K562 (cell line): ENCODE results near the gene YPEL5. TPM values are rescaled to one million over a fixed set of nuclear protein-coding genes. Genes with fewer than 3 reads are reported as not detected.

Source experiments
- CREM ChIP-seq: IDR thresholded peaks from 2 replicates; pipeline ENCODE4 v1.6.1; 2014; ENCODE audit warnings: antibody characterized with exemption, low read depth
- RBM17 ChIP-seq: fragments of 200-400 bp; formaldehyde crosslinking; IDR thresholded peaks from 2 replicates; pipeline ENCODE4 v1.6.1; 2017; ENCODE audit warnings: low read depth, mild to moderate bottlenecking, low read length, borderline replicate concordance
- SNIP1 ChIP-seq: fragments of 450-650 bp; IDR thresholded peaks from 2 replicates; pipeline ENCODE4 v1.7.1; 2017; ENCODE audit warnings: low read depth, mild to moderate bottlenecking
- polyA plus RNA-seq, 8 experiments: library from polyadenylated mRNA; depleted of rRNA in 4 of 8; stranded (reverse) in 5 of 8; unstranded in 3 of 8; fragments of >200 nt; fragmentation: Nextera tagmentation in 2 of 8; fragmentation: Illumina TruSeq in 1 of 8; extraction: Ambion mirVana in 2 of 8; extraction: Trizol in 1 of 8; gene quantifications; 2 replicates each; pipeline versions ENCODE4 v1.2.1 to v1.2.3, GENCODE V29; 2011 to 2014; ENCODE audit warnings: inconsistent platforms in 1 of 8, missing spikeins in 1 of 8
- total RNA-seq, 7 experiments: library from RNA; depleted of rRNA in 6 of 7; stranded (reverse); fragments of >200 nt in 6 of 7; fragmentation: Illumina TruSeq in 2 of 7; extraction: Trizol in 2 of 7; gene quantifications; 2 replicates each; pipeline versions ENCODE4 v1.2.1 to v1.2.3, GENCODE V29; 2011 to 2021; ENCODE audit warnings: low replicate concordance in 1 of 7
- TF ChIP-seq, protein P1 (sequence below): fragments of 250-450 bp; sonication (Bioruptor Pico); IDR thresholded peaks from 2 replicates; pipeline ENCODE4 v1.8.0; 2021; ENCODE audit warnings: mild to moderate bottlenecking, moderate library complexity
- TF ChIP-seq, protein P2 (sequence below): fragments of 450-650 bp; IDR thresholded peaks from 2 replicates; pipeline ENCODE4 v1.6.1; 2016; ENCODE audit warnings: mild to moderate bottlenecking, moderate library complexity
- TF ChIP-seq, protein P3 (sequence below), 2 experiments: IDR thresholded peaks in 1 of 2; conservative IDR thresholded peaks in 1 of 2; 2 replicates each; pipeline ENCODE4 v1.6.1; 2016; ENCODE audit warnings: low read depth in 2 of 2, mild to moderate bottlenecking in 1 of 2, missing compliant biosample characterization in 1 of 2, missing genetic modification characterization in 1 of 2, moderate library complexity in 1 of 2

YPEL5 gene
- total and polyA plus RNA-seq, 9 of the 15 experiments (the other 6 are each of a cell fraction or from before 2014, with no cell fraction given), result 5.4 to 34.4 (median 12.3) TPM

DNA sequence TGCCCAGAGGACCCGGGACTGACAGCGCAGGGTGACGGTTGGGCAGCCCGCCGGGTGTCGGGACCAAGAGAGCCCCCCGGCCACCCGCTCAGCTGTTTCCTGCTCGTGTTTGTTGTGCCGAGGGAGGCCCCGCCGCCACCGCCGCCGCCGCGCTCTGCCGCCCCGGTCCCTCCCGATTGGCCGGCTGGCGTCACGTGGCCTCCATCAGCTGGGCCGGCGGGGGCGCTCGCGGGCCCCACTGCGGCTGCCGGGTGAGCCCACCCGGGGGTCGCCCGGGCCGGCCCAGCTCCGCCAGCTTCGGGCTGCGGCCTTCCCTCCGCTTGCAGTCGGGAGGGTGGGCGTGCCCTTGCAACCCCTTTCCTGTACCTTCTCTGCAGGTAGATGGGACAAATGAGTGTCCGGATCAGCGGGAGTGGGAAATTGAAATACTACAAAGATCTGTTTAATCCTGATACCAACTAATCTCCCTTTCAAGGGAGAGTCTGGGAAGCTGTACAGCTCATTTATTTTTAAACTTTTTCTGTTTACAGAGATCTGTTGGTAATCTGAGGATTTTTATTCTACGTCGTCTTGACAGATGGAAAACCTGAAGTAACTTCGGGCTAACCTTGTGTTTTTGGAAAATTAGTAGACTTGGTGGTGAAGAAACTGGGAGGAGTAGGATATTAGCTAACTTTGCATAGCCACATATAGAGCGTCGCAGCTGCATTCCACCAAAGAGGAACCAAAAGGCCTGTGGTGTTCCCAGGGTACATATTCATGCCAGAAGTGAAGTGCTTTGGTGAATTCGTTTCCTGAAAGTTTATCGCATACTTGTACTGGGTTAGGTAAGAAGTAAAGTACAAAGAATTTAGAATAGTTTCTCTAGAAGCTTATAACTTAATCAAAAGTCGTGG lies 1.2 kb downstream of the YPEL5 start (continued):
- TF ChIP-seq RBM17, result no peak
- TF ChIP-seq CREM, result no peak
- TF ChIP-seq, protein P1, sequence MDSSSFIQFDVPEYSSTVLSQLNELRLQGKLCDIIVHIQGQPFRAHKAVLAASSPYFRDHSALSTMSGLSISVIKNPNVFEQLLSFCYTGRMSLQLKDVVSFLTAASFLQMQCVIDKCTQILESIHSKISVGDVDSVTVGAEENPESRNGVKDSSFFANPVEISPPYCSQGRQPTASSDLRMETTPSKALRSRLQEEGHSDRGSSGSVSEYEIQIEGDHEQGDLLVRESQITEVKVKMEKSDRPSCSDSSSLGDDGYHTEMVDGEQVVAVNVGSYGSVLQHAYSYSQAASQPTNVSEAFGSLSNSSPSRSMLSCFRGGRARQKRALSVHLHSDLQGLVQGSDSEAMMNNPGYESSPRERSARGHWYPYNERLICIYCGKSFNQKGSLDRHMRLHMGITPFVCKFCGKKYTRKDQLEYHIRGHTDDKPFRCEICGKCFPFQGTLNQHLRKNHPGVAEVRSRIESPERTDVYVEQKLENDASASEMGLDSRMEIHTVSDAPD, result no peak
- TF ChIP-seq, protein P2, sequence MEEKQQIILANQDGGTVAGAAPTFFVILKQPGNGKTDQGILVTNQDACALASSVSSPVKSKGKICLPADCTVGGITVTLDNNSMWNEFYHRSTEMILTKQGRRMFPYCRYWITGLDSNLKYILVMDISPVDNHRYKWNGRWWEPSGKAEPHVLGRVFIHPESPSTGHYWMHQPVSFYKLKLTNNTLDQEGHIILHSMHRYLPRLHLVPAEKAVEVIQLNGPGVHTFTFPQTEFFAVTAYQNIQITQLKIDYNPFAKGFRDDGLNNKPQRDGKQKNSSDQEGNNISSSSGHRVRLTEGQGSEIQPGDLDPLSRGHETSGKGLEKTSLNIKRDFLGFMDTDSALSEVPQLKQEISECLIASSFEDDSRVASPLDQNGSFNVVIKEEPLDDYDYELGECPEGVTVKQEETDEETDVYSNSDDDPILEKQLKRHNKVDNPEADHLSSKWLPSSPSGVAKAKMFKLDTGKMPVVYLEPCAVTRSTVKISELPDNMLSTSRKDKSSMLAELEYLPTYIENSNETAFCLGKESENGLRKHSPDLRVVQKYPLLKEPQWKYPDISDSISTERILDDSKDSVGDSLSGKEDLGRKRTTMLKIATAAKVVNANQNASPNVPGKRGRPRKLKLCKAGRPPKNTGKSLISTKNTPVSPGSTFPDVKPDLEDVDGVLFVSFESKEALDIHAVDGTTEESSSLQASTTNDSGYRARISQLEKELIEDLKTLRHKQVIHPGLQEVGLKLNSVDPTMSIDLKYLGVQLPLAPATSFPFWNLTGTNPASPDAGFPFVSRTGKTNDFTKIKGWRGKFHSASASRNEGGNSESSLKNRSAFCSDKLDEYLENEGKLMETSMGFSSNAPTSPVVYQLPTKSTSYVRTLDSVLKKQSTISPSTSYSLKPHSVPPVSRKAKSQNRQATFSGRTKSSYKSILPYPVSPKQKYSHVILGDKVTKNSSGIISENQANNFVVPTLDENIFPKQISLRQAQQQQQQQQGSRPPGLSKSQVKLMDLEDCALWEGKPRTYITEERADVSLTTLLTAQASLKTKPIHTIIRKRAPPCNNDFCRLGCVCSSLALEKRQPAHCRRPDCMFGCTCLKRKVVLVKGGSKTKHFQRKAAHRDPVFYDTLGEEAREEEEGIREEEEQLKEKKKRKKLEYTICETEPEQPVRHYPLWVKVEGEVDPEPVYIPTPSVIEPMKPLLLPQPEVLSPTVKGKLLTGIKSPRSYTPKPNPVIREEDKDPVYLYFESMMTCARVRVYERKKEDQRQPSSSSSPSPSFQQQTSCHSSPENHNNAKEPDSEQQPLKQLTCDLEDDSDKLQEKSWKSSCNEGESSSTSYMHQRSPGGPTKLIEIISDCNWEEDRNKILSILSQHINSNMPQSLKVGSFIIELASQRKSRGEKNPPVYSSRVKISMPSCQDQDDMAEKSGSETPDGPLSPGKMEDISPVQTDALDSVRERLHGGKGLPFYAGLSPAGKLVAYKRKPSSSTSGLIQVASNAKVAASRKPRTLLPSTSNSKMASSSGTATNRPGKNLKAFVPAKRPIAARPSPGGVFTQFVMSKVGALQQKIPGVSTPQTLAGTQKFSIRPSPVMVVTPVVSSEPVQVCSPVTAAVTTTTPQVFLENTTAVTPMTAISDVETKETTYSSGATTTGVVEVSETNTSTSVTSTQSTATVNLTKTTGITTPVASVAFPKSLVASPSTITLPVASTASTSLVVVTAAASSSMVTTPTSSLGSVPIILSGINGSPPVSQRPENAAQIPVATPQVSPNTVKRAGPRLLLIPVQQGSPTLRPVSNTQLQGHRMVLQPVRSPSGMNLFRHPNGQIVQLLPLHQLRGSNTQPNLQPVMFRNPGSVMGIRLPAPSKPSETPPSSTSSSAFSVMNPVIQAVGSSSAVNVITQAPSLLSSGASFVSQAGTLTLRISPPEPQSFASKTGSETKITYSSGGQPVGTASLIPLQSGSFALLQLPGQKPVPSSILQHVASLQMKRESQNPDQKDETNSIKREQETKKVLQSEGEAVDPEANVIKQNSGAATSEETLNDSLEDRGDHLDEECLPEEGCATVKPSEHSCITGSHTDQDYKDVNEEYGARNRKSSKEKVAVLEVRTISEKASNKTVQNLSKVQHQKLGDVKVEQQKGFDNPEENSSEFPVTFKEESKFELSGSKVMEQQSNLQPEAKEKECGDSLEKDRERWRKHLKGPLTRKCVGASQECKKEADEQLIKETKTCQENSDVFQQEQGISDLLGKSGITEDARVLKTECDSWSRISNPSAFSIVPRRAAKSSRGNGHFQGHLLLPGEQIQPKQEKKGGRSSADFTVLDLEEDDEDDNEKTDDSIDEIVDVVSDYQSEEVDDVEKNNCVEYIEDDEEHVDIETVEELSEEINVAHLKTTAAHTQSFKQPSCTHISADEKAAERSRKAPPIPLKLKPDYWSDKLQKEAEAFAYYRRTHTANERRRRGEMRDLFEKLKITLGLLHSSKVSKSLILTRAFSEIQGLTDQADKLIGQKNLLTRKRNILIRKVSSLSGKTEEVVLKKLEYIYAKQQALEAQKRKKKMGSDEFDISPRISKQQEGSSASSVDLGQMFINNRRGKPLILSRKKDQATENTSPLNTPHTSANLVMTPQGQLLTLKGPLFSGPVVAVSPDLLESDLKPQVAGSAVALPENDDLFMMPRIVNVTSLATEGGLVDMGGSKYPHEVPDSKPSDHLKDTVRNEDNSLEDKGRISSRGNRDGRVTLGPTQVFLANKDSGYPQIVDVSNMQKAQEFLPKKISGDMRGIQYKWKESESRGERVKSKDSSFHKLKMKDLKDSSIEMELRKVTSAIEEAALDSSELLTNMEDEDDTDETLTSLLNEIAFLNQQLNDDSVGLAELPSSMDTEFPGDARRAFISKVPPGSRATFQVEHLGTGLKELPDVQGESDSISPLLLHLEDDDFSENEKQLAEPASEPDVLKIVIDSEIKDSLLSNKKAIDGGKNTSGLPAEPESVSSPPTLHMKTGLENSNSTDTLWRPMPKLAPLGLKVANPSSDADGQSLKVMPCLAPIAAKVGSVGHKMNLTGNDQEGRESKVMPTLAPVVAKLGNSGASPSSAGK, result no peak
- TF ChIP-seq, protein P3, sequence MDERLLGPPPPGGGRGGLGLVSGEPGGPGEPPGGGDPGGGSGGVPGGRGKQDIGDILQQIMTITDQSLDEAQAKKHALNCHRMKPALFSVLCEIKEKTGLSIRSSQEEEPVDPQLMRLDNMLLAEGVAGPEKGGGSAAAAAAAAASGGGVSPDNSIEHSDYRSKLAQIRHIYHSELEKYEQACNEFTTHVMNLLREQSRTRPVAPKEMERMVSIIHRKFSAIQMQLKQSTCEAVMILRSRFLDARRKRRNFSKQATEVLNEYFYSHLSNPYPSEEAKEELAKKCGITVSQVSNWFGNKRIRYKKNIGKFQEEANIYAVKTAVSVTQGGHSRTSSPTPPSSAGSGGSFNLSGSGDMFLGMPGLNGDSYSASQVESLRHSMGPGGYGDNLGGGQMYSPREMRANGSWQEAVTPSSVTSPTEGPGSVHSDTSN (CRISPR knock-in tag; IDR thresholded peaks at IDR 0.05; ENCODE audit: low read depth), result no peak
- TF ChIP-seq, protein P3 (tag; conservative IDR thresholded peaks at IDR 0.05; ENCODE audit: low read depth), result no peak
- no peak for TF ChIP-seq SNIP1
